SK-N-SH (cell line): Measurements from ENCODE around the gene OR51I2. TPM values are rescaled to one million over a fixed set of nuclear protein-coding genes. Genes with fewer than 3 reads are reported as not detected.

Source experiments
- CTCF ChIA-PET: fragments of 300-600, 350-600 bp; formaldehyde crosslinking; extraction: SDS; loops from one replicate; lab custom pipeline; 2021; lab: Yijun Ruan, JAX
- POLR2A ChIA-PET: fragments of 350-600 bp; sonication (Branson Sonifier 250); formaldehyde crosslinking; extraction: SDS; loops from one replicate; lab custom pipeline; 2020; ENCODE audit warnings: antibody characterized with exemption, inconsistent platforms; lab: Yijun Ruan, JAX
- DNase-seq: peaks from one replicate; pipeline ENCODE4 v3.0.0; 2012
- H2AFZ ChIP-seq: fragments of 200-600 bp; sonication (generic); 2 replicates; pipeline ENCODE4 v1.8.1; 2016; ENCODE audit warnings: antibody characterized with exemption, mild to moderate bottlenecking, low read depth
- H3F3A ChIP-seq: fragments of 200-600 bp; sonication (generic); replicated peaks from 2 replicates; pipeline ENCODE3; 2016; ENCODE audit warnings: antibody characterized with exemption, mild to moderate bottlenecking; ENCODE audit not compliant: insufficient read depth
- H3K27ac ChIP-seq, 2 experiments: fragments of 200-500 bp in 1 of 2; fragments of 200-600 bp in 1 of 2; sonication (Bioruptor generic) in 1 of 2; sonication (generic), shearing (Covaris generic) in 1 of 2; 2 replicates each; pipeline versions ENCODE4 v1.5.1 to v1.6.1; 2014 to 2016; ENCODE audit warnings: low read depth in 2 of 2, inconsistent platforms in 1 of 2, low read length in 1 of 2, mild to moderate bottlenecking in 1 of 2, mixed read lengths in 1 of 2
- H3K27me3 ChIP-seq: fragments of 200-600 bp; sonication (generic), shearing (Covaris generic); 2 replicates; pipeline ENCODE4 v1.6.1; 2016; ENCODE audit warnings: mixed run types; ENCODE audit not compliant: insufficient read depth
- H3K36me3 ChIP-seq, 2 experiments: fragments of 200-500 bp in 1 of 2; fragments of 200-600 bp in 1 of 2; sonication (Bioruptor generic) in 1 of 2; sonication (generic) in 1 of 2; replicated peaks in 1 of 2; 2 replicates each; pipeline versions ENCODE3 to v1.5.1; 2014 to 2016; ENCODE audit warnings: low read length in 1 of 2, mild to moderate bottlenecking in 1 of 2; ENCODE audit not compliant: insufficient read depth in 2 of 2, control insufficient read depth in 1 of 2
- H3K4me1 ChIP-seq, 2 experiments: fragments of 200-500 bp in 1 of 2; fragments of 200-600 bp in 1 of 2; sonication (Bioruptor generic) in 1 of 2; sonication (generic), shearing (Covaris generic) in 1 of 2; 2 replicates each; pipeline versions ENCODE4 v1.5.1 to v1.6.1; 2014 to 2016; ENCODE audit warnings: low read depth in 1 of 2, low read length in 1 of 2, mixed run types in 1 of 2; ENCODE audit not compliant: insufficient read depth in 2 of 2, control insufficient read depth in 1 of 2
- H3K4me2 ChIP-seq: fragments of 200-600 bp; sonication (generic), shearing (Covaris generic); 2 replicates; pipeline ENCODE4 v1.6.1; 2017; ENCODE audit warnings: mixed run types
- H3K4me3 ChIP-seq, 2 experiments: fragments of 200-500 bp in 1 of 2; fragments of 200-600 bp in 1 of 2; sonication (Bioruptor generic) in 1 of 2; sonication (generic), shearing (Covaris generic) in 1 of 2; 2 replicates each; pipeline versions ENCODE4 v1.5.1 to v1.8.1; 2014 to 2016; ENCODE audit warnings: low read depth in 2 of 2, inconsistent platforms in 1 of 2, low read length in 1 of 2, mild to moderate bottlenecking in 1 of 2, mixed read lengths in 1 of 2, moderate library complexity in 1 of 2
- H3K79me2 ChIP-seq: fragments of 200-600 bp; sonication (generic); 2 replicates; pipeline ENCODE4 v1.8.1; 2017; ENCODE audit warnings: mild to moderate bottlenecking; ENCODE audit not compliant: insufficient read depth
- H3K9ac ChIP-seq: fragments of 200-600 bp; sonication (generic); 2 replicates; pipeline ENCODE4 v1.6.1; 2017; ENCODE audit warnings: mixed run types
- H3K9me2 ChIP-seq: fragments of 200-600 bp; sonication (generic); 2 replicates; pipeline ENCODE4 v1.6.1; 2017; ENCODE audit warnings: mixed run types
- H3K9me3 ChIP-seq: fragments of 200-600 bp; sonication (generic); 2 replicates; pipeline ENCODE4 v1.6.1; 2017; ENCODE audit warnings: mixed run types, mild to moderate bottlenecking, moderate library complexity
- H4K20me1 ChIP-seq: fragments of 200-600 bp; sonication (generic); 2 replicates; pipeline ENCODE4 v1.6.1; 2017; ENCODE audit warnings: mild to moderate bottlenecking, mixed run types; ENCODE audit not compliant: insufficient read depth
- CHD2 ChIP-seq: fragments of 150-350 bp; IDR thresholded peaks from 2 replicates; pipeline ENCODE4 v1.6.1; 2018; ENCODE audit warnings: low read length; ENCODE audit not compliant: partially characterized antibody
- FOXM1 ChIP-seq: IDR thresholded peaks from 2 replicates; pipeline ENCODE4 v1.4.0; 2012; ENCODE audit warnings: low read depth, mild to moderate bottlenecking
- GABPA ChIP-seq: IDR thresholded peaks from 2 replicates; pipeline ENCODE4 v1.4.0; 2012; ENCODE audit warnings: low read depth, mild to moderate bottlenecking
- IRF3 ChIP-seq: fragments of 150-350 bp; IDR thresholded peaks from 2 replicates; pipeline ENCODE4 v1.6.1; 2016; ENCODE audit warnings: mild to moderate bottlenecking, low read depth, low read length
- MEF2A ChIP-seq: IDR thresholded peaks from 2 replicates; pipeline ENCODE4 v1.4.0; 2012; ENCODE audit warnings: low read depth, borderline replicate concordance
- POLR2AphosphoS5 ChIP-seq: IDR thresholded peaks from 2 replicates; pipeline ENCODE4 v1.6.1; 2012; ENCODE audit warnings: low read depth, low read length
- RAD21 ChIP-seq: IDR thresholded peaks from 2 replicates; pipeline ENCODE4 v1.6.1; 2012; ENCODE audit warnings: mild to moderate bottlenecking, low read length
- RFX5 ChIP-seq: IDR thresholded peaks from 2 replicates; pipeline ENCODE4 v1.6.1; 2012; ENCODE audit warnings: mild to moderate bottlenecking, improper control_type of control experiment, low read length
- SIN3A ChIP-seq: IDR thresholded peaks from 2 replicates; pipeline ENCODE4 v1.6.1; 2012; ENCODE audit warnings: low read depth, mild to moderate bottlenecking, low read length, moderate library complexity, borderline replicate concordance
- SMC3 ChIP-seq: IDR thresholded peaks from 2 replicates; pipeline ENCODE4 v1.6.1; 2012; ENCODE audit warnings: low read depth, low read length, improper control_type of control experiment
- WGBS: methylation state at CpG from one replicate; pipeline ENCODE4 v1.1.6; 2017; ENCODE audit warnings: low lambda C conversion rate; 5-methylcytosine and 5-hydroxymethylcytosine counted together
- polyA plus RNA-seq, 3 experiments: library from polyadenylated mRNA; depleted of rRNA; stranded (reverse); fragments of >200 nt; gene quantifications; 2 replicates each; pipeline ENCODE4 v1.2.3, GENCODE V29; 2012
- TF ChIP-seq, protein P1 (sequence below): IDR thresholded peaks from 2 replicates; pipeline ENCODE4 v1.4.0; 2012; ENCODE audit warnings: low read depth, borderline replicate concordance

The OR51I2 gene
- polyA plus RNA-seq, 1 of the 3 experiments (the other 2 are of a cell fraction), result not detected

- Histone ChIP-seq H3K27ac (no peak overlapping the region), H3K9ac (no peak overlapping the region), H3K79me2 (no peaks in the 10 kb centered on the region), H3K4me3 (no peak overlapping the region), H2AFZ (no peak overlapping the region), H3K4me2 (no peak overlapping the region), H3K36me3 (no peaks in the 10 kb centered on the region), H4K20me1 (no peaks in the 10 kb centered on the region), H3K9me3 (no peaks in the 10 kb centered on the region), H3K4me1 (no peaks in the 10 kb centered on the region; a peak in 1 of 4 replicates), H3K9me2 (no peaks in the 10 kb centered on the region), H3F3A (no peaks in the 10 kb centered on the region), H3K27me3 (no peaks in the 10 kb centered on the region)
- ChIA-PET POLR2A (no interaction called here), CTCF (no interaction called here)
- no peak for DNase-seq
- no peak for TF ChIP-seq FOXM1
- TF ChIP-seq POLR2AphosphoS5, result no peak
- TF ChIP-seq RAD21, result no peak
- TF ChIP-seq MEF2A, result no peak
- no peak for TF ChIP-seq IRF3
- TF ChIP-seq RFX5, result no peak
- no peak for TF ChIP-seq CHD2
- TF ChIP-seq SIN3A, result no peak
- no peak for TF ChIP-seq SMC3
- 0% methylated on average over 2 of the region's 2 CpGs for WGBS
Observed at GRCh38 chr11:5504403-5504921, 55.3 kb downstream of the OR51I2 start.

- Histone ChIP-seq H3K79me2 (no peaks in the 10 kb centered on the region), H3K9me2 (no peaks in the 10 kb centered on the region), H3K4me2 (no peak overlapping the region), H3F3A (no peaks in the 10 kb centered on the region), H2AFZ (no peak overlapping the region), H3K27ac (no peak overlapping the region), H3K4me3 (no peak overlapping the region), H3K9ac (no peak overlapping the region), H4K20me1 (no peaks in the 10 kb centered on the region), H3K36me3 (no peaks in the 10 kb centered on the region), H3K27me3 (no peaks in the 10 kb centered on the region), H3K9me3 (no peaks in the 10 kb centered on the region), H3K4me1 (no peaks in the 10 kb centered on the region; a peak in 1 of 4 replicates)
- 4% methylated on average over 9 of the region's 9 CpGs for WGBS
- no peak for TF ChIP-seq GABPA
- TF ChIP-seq MEF2A, result no peak
- no peak for TF ChIP-seq RAD21
- TF ChIP-seq, protein P1, sequence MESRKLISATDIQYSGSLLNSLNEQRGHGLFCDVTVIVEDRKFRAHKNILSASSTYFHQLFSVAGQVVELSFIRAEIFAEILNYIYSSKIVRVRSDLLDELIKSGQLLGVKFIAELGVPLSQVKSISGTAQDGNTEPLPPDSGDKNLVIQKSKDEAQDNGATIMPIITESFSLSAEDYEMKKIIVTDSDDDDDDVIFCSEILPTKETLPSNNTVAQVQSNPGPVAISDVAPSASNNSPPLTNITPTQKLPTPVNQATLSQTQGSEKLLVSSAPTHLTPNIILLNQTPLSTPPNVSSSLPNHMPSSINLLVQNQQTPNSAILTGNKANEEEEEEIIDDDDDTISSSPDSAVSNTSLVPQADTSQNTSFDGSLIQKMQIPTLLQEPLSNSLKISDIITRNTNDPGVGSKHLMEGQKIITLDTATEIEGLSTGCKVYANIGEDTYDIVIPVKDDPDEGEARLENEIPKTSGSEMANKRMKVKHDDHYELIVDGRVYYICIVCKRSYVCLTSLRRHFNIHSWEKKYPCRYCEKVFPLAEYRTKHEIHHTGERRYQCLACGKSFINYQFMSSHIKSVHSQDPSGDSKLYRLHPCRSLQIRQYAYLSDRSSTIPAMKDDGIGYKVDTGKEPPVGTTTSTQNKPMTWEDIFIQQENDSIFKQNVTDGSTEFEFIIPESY, result no peak
- ChIA-PET CTCF (interaction anchor here (1.1 kb wide), 1 partner anchor 29 kb away, joined by 4 read pairs; no protein-coding TSS in a partner anchor), POLR2A (no interaction called here)
- no peak for DNase-seq
Observed at GRCh38 chr11:5505363-5506048, 56.4 kb downstream of the OR51I2 start.

Other genes with a start within 250 kb of the OR51I2 start
- gene OR51V1, start 248.6 kb upstream of the OR51I2 start, polyA plus RNA-seq (2012; rRNA removed), result not detected in 2 replicates
- not detected in 2 replicates for gene HBB, start 222.3 kb upstream of the OR51I2 start, polyA plus RNA-seq (2012; rRNA removed)
- not detected in 2 replicates for gene HBD, start 214.8 kb upstream of the OR51I2 start, polyA plus RNA-seq (2012; rRNA removed)
- gene HBG1, start 199.5 kb upstream of the OR51I2 start, polyA plus RNA-seq (2012; rRNA removed), result not detected in 2 replicates
- 0.33 TPM in 1 of 2 replicates, not detected in the other for gene HBG2, start 194.5 kb upstream of the OR51I2 start, polyA plus RNA-seq (2012; rRNA removed)
- gene HBE1, start 179.4 kb upstream of the OR51I2 start, polyA plus RNA-seq (2012; rRNA removed), result 2.4 TPM in 2 replicates
- gene OR51B4, start 147.4 kb upstream of the OR51I2 start, polyA plus RNA-seq (2012; rRNA removed), result 0.07 and 0.29 TPM in 2 replicates
- not detected in 2 replicates for gene OR51B2, start 125.0 kb upstream of the OR51I2 start, polyA plus RNA-seq (2012; rRNA removed)
- 0.15 and 0.29 TPM in 2 replicates for gene OR51B5, start 105.8 kb upstream of the OR51I2 start, polyA plus RNA-seq (2012; rRNA removed)
- not detected in 2 replicates for gene OR51B6, start 97.8 kb upstream of the OR51I2 start, polyA plus RNA-seq (2012; rRNA removed)
- gene OR51M1, start 65.5 kb upstream of the OR51I2 start, polyA plus RNA-seq (2012; rRNA removed), result not detected in 2 replicates
- not detected in 2 replicates for gene OR51Q1, start 27.2 kb upstream of the OR51I2 start, polyA plus RNA-seq (2012; rRNA removed)
- 0.08 TPM in 1 of 2 replicates, not detected in the other for gene OR51I1, start 7.8 kb upstream of the OR51I2 start, polyA plus RNA-seq (2012; rRNA removed)
- not detected in 2 replicates for gene OR52D1, start 39.4 kb downstream of the OR51I2 start, polyA plus RNA-seq (2012; rRNA removed)
- gene UBQLN3, start 60.6 kb downstream of the OR51I2 start, polyA plus RNA-seq (2012; rRNA removed), result not detected in 2 replicates
- 0.03 and 0.10 TPM in 2 replicates for gene UBQLNL, start 67.4 kb downstream of the OR51I2 start, polyA plus RNA-seq (2012; rRNA removed)
- gene OR52H1, start 99.2 kb downstream of the OR51I2 start, polyA plus RNA-seq (2012; rRNA removed), result not detected in 2 replicates
- gene OR52B6, start 131.6 kb downstream of the OR51I2 start, polyA plus RNA-seq (2012; rRNA removed), result not detected in 2 replicates
- 0.46 and 0.94 TPM in 2 replicates for gene TRIM6, start 147.3 kb downstream of the OR51I2 start, polyA plus RNA-seq (2012; rRNA removed)
- gene TRIM34, start 175.7 kb downstream of the OR51I2 start, polyA plus RNA-seq (2012; rRNA removed), result 3.2 and 4.6 TPM in 2 replicates
- gene TRIM5, start 235.8 kb downstream of the OR51I2 start, polyA plus RNA-seq (2012; rRNA removed), result 22.9 and 29.4 TPM in 2 replicates
- 47.1 and 80.4 TPM in 2 replicates for gene TRIM22, start 240.5 kb downstream of the OR51I2 start, polyA plus RNA-seq (2012; rRNA removed)